ENCODE data around the gene AGBL4.

AGBL4 gene

DNA sequence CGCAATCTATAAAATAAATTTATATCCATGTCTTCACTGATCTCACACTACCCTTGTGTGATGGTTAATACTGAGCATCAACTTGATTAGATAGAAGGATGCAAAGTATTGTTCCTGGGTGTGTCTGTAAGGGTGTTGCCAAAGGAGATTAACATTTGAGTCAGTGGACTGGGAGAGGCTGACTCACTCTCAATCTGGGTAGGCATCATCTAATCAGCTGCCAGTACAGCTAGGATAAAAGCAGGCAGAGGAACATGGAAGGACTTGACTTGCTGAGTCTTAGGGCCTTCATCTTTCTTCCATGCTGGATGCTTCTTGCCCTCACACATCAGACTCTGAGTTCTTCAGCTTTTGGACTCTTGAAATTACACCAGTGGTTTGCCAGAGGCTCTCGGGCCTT, 615.4 kb downstream of the AGBL4 start:
- H3K36me3 Mint-ChIP-seq (ENCODE audit: low read depth), result no peaks in the 10 kb centered on the region
- H3K4me1 Mint-ChIP-seq, result no peaks in the 10 kb centered on the region
- H3K9me3 Mint-ChIP-seq, result peaks cover 37% of the 10 kb centered on the region
- no peak overlapping the region for H3K27ac Mint-ChIP-seq
- TF ChIP-seq, protein P1, sequence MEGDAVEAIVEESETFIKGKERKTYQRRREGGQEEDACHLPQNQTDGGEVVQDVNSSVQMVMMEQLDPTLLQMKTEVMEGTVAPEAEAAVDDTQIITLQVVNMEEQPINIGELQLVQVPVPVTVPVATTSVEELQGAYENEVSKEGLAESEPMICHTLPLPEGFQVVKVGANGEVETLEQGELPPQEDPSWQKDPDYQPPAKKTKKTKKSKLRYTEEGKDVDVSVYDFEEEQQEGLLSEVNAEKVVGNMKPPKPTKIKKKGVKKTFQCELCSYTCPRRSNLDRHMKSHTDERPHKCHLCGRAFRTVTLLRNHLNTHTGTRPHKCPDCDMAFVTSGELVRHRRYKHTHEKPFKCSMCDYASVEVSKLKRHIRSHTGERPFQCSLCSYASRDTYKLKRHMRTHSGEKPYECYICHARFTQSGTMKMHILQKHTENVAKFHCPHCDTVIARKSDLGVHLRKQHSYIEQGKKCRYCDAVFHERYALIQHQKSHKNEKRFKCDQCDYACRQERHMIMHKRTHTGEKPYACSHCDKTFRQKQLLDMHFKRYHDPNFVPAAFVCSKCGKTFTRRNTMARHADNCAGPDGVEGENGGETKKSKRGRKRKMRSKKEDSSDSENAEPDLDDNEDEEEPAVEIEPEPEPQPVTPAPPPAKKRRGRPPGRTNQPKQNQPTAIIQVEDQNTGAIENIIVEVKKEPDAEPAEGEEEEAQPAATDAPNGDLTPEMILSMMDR (IDR thresholded peaks at IDR 0.05; ENCODE audit: unreplicated experiment in 3 of 3), result no peak
- no peak overlapping the region for H3K4me3 Mint-ChIP-seq
- no peaks in the 10 kb centered on the region for H3K27me3 Mint-ChIP-seq (ENCODE audit: low read depth)

DNA sequence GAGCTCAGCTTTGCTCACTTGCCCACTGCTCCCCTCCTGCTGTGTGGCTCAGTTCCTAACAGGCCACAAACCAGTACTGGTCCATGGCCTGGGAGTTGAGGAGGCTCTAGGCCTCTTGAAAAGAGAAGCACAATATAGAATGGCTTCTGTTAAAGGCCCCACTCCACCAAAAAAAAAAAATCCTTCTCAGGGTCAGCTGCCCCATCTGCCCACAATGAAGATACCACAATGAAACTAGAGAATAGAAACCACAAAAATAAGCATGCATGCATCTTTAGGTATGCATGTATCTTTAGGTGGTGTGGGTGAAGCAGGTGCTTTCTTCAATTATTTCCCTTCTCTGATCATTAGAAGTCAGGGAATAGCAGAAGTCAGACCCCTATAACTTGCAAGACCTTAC, 626.7 kb downstream of the AGBL4 start:
- no peaks in the 10 kb centered on the region for H3K36me3 Mint-ChIP-seq (ENCODE audit: low read depth)
- H3K4me3 Mint-ChIP-seq, result no peak overlapping the region
- no peak overlapping the region for H3K27ac Mint-ChIP-seq
- TF ChIP-seq, protein P1 (IDR thresholded peaks at IDR 0.05; ENCODE audit: unreplicated experiment in 3 of 3), result no peak
- no peaks in the 10 kb centered on the region for H3K4me1 Mint-ChIP-seq
- H3K27me3 Mint-ChIP-seq (ENCODE audit: low read depth), result no peaks in the 10 kb centered on the region
- peaks cover 37% of the 10 kb centered on the region for H3K9me3 Mint-ChIP-seq

DNA sequence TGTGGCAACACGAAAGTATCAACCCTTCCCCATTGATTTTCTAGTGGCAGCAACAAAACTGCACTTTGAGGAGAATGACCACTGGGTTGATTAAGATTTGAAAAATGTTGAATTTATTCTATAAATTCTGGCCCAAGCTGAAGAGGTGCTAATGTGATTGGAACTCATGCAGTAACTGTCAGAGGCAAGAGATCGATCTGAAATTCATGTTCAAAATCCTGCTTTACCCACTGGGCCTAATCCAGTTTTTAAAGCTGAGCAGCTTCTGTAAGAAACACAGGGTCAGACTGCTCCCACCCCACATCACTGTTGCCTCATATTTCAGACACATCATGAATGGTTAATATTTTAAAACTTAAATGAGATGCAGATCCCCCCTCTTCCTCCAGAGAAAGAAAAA, 629.6 kb downstream of the AGBL4 start:
- no peaks in the 10 kb centered on the region for H3K36me3 Mint-ChIP-seq (ENCODE audit: low read depth)
- no peaks in the 10 kb centered on the region for H3K4me1 Mint-ChIP-seq

DNA sequence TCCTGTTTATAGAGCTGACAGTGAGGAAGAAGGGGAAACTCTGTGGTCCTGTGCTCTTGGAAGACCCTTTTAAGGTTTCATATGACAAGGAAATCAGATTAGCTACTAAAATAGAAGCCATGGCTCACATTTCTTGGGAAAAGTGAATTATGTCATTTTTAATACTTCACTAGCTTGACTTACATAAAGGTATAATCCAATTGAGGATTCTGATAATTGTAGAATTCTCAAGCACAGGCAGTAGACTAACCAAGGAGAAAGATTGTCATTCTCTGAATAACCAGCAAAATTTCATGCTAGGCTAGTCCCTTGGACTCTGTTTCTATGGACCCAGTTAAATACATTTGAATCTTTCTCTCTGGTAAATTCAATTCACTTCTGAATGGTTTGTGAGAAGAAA, 634.1 kb downstream of the AGBL4 start:
- Mint-ChIP-seq H3K36me3 (ENCODE audit: low read depth) (no peaks in the 10 kb centered on the region), H3K9me3 (peaks cover 23% of the 10 kb centered on the region), H3K4me3 (no peak overlapping the region), H3K4me1 (no peaks in the 10 kb centered on the region), H3K27ac (no peak overlapping the region), H3K27me3 (ENCODE audit: low read depth) (no peaks in the 10 kb centered on the region)
- TF ChIP-seq, protein P1 (IDR thresholded peaks at IDR 0.05; ENCODE audit: unreplicated experiment in 3 of 3), result no peak

More for the DNA sequence above, 629.6 kb downstream of the AGBL4 start:
- Mint-ChIP-seq H3K4me3 (no peak overlapping the region), H3K27ac (no peak overlapping the region), H3K27me3 (ENCODE audit: low read depth) (no peaks in the 10 kb centered on the region), H3K9me3 (peaks cover 27% of the 10 kb centered on the region)
- TF ChIP-seq, protein P1 (IDR thresholded peaks at IDR 0.05; ENCODE audit: unreplicated experiment in 3 of 3), result no peak

DNA sequence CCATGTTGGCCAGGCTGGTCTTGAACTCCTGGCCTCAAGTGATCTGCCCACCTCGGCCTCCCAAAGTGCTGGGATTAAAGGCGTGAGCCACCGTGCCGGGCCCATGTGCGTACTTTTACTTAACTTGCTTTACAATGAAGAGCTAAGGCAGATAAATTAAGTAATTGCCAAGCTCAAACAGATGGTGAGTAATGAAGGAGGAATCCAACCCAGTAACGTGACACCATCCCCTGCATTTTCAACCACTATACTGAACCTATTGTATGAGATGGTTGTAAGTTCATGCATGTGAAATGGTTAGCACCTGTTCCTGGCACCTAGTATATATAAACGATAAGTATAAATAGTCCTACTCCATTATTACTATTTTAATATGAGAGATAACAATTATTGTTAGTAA, 659.1 kb downstream of the AGBL4 start:
- Mint-ChIP-seq H3K4me3 (no peak overlapping the region), H3K27ac (no peak overlapping the region), H3K9me3 (peaks cover 26% of the 10 kb centered on the region), H3K27me3 (ENCODE audit: low read depth) (no peaks in the 10 kb centered on the region), H3K4me1 (no peaks in the 10 kb centered on the region), H3K36me3 (ENCODE audit: low read depth) (no peaks in the 10 kb centered on the region)
- TF ChIP-seq, protein P1 (IDR thresholded peaks at IDR 0.05; ENCODE audit: unreplicated experiment in 3 of 3), result no peak

DNA sequence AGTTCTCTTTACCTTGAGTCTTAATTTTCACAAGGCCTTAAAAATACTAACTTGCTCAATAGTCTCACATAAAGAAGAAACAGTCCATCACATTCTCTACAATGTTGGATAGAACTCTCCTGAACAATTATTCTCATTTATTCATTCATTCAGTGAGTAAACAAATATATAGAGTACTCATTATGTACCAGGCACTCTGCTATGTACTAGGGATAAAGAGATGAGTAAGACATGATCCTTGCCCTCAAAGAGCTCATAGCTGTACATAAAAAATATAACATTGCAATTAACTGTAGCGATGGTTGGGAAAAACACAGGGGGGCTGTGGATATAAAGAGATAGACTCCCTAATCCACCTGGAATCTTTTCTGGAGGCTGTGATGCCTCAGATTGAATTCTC, 660.1 kb downstream of the AGBL4 start:
- Mint-ChIP-seq H3K4me3 (no peak overlapping the region), H3K27me3 (ENCODE audit: low read depth) (no peaks in the 10 kb centered on the region), H3K36me3 (ENCODE audit: low read depth) (no peaks in the 10 kb centered on the region), H3K9me3 (peaks cover 28% of the 10 kb centered on the region), H3K4me1 (no peaks in the 10 kb centered on the region), H3K27ac (no peak overlapping the region)
- TF ChIP-seq, protein P1 (IDR thresholded peaks at IDR 0.05; ENCODE audit: unreplicated experiment in 3 of 3), result no peak

All from nephron (organoid).